HUES64 (cell line): ENCODE measurements around the gene TMTC2.

Source experiments
- H3K27ac ChIP-seq: 2 replicates; pipeline ENCODE4 v1.7.0; 2013; ENCODE audit warnings: low read depth, low read length, inconsistent platforms
- H3K27me3 ChIP-seq: 2 replicates; pipeline ENCODE4 v1.6.1; 2013; ENCODE audit warnings: mild to moderate bottlenecking, low read length; ENCODE audit not compliant: insufficient read depth
- H3K36me3 ChIP-seq: 2 replicates; pipeline ENCODE4 v1.6.1; 2013; ENCODE audit warnings: mild to moderate bottlenecking, low read length; ENCODE audit not compliant: insufficient read depth
- H3K4me1 ChIP-seq: 2 replicates; pipeline ENCODE4 v1.6.1; 2013; ENCODE audit warnings: mild to moderate bottlenecking, low read length, moderate library complexity; ENCODE audit not compliant: insufficient read depth
- H3K4me3 ChIP-seq: 2 replicates; pipeline ENCODE4 v1.5.1; 2013; ENCODE audit warnings: mild to moderate bottlenecking, low read length, moderate library complexity
- H3K9ac ChIP-seq: 2 replicates; pipeline ENCODE4 v1.6.1; 2013; ENCODE audit warnings: mild to moderate bottlenecking, low read depth, low read length
- H3K9me3 ChIP-seq: 2 replicates; pipeline ENCODE4 v1.6.1; 2013; ENCODE audit warnings: low read depth, low read length; ENCODE audit not compliant: insufficient read depth
- WGBS: fragments of 150-250, 120-280 bp; methylation state at CpG from one replicate; pipeline ENCODE4 v1.1.7; 2013; ENCODE audit warnings: missing lambda C conversion rate; 5-methylcytosine and 5-hydroxymethylcytosine counted together

The TMTC2 gene

DNA sequence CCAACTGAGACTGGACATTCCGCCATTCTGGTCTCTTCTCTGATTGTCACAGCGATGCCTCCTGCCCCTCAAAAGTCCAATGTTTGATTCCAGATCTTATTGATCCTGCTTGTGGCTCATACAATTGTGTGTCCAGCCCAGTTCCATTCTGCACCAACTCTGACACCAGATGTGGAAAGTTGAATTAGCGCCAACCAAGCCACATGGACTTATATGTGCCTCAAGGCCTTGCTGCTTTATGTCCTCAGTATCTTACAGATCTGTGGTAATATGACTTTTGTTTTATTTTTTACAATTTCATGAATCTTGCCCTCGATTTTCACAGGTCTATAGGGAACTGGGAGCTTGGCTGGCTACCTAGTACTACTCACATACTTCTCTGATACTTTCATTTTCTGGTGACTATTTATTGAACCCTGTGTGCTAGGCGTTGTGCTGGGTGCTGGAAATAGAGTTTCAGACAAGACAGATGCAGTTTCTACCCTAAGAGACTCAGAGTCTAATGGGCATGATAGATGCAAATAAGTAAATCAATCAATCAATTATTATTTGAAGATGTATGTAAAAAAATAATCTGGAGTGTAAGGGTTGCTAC, 472.0 kb downstream of the TMTC2 start:
- Histone ChIP-seq H3K27ac (no peak overlapping the region), H3K4me3 (no peak overlapping the region), H3K36me3 (no peaks in the 10 kb centered on the region), H3K4me1 (no peaks in the 10 kb centered on the region), H3K27me3 (no peaks in the 10 kb centered on the region), H3K9me3 (no peaks in the 10 kb centered on the region), H3K9ac (no peak overlapping the region)
- 94% methylated on average over 5 of the region's 5 CpGs for WGBS

DNA sequence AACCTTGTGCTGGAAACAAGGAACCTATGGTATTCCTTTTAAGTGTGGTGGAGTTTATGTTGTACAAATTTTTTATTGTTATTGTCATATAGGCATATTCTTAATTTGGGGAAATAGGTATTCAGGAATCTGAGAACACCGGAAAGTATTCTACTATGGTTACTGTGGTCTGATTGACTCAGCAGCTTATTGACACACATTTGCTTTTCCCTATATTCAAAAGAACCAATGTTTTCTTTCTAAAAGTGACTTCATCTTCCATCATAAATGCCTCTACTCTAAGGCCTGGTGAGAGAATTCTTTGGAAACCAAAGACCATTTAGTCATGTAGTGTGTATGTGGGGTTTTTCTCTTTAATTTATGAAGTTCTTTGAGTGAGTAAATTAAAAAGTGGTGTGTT, 474.8 kb downstream of the TMTC2 start:
- no peaks in the 10 kb centered on the region for H3K36me3 ChIP-seq
- H3K27me3 ChIP-seq, result no peaks in the 10 kb centered on the region
- 83% methylated on average over 1 of the region's 1 CpG for WGBS
- H3K9me3 ChIP-seq, result no peaks in the 10 kb centered on the region
- no peak overlapping the region for H3K27ac ChIP-seq
- no peaks in the 10 kb centered on the region for H3K4me1 ChIP-seq
- H3K9ac ChIP-seq, result no peak overlapping the region
- no peak overlapping the region for H3K4me3 ChIP-seq

DNA sequence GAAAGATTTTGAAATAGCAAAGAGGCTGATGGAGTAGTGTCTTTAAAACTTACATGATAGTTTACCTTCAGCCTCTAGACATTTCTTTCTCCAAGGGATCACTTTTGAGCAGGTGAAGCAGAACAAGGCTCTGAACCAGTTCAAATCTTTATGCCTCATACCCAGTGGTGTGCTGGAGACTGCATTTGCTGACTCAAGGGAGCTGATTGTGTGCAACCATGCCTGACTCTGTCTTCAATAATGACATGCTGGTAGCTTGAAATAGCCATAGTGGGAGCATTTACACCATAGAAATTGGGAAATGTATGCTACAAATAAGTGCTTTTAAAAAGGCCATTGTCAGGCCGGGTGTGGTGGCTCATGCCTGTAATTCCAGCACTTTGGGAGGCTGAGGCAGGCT, 482.0 kb downstream of the TMTC2 start:
- Histone ChIP-seq H3K4me1 (no peaks in the 10 kb centered on the region), H3K27me3 (no peaks in the 10 kb centered on the region), H3K4me3 (no peak overlapping the region), H3K36me3 (no peaks in the 10 kb centered on the region), H3K9ac (no peak overlapping the region), H3K27ac (no peak overlapping the region), H3K9me3 (no peaks in the 10 kb centered on the region)
- 91% methylated on average over 1 of the region's 1 CpG for WGBS

DNA sequence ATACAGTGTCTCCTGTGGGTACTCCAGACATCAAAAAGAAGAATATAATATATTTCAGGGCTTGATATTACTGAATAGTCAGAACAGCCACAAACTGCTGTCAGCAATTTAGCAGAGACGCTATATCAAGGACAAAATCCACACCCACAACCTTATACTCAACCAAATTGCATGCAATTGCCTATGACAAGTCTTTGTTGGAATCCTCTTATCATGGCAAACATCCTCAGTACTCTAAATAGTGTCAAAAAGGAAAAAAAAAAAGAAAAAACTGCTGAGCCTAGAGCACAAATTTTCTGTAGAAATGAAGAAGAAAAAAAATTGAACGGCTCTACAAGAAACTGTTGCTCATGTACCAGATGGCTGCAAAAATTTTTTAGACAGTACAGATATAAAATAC, 485.7 kb downstream of the TMTC2 start:
- H3K9ac ChIP-seq, result no peak overlapping the region
- no peak overlapping the region for H3K4me3 ChIP-seq
- 98% methylated on average over 2 of the region's 2 CpGs for WGBS
- H3K27me3 ChIP-seq, result no peaks in the 10 kb centered on the region
- H3K4me1 ChIP-seq, result no peaks in the 10 kb centered on the region
- H3K36me3 ChIP-seq, result no peaks in the 10 kb centered on the region
- no peak overlapping the region for H3K27ac ChIP-seq
- no peaks in the 10 kb centered on the region for H3K9me3 ChIP-seq

DNA sequence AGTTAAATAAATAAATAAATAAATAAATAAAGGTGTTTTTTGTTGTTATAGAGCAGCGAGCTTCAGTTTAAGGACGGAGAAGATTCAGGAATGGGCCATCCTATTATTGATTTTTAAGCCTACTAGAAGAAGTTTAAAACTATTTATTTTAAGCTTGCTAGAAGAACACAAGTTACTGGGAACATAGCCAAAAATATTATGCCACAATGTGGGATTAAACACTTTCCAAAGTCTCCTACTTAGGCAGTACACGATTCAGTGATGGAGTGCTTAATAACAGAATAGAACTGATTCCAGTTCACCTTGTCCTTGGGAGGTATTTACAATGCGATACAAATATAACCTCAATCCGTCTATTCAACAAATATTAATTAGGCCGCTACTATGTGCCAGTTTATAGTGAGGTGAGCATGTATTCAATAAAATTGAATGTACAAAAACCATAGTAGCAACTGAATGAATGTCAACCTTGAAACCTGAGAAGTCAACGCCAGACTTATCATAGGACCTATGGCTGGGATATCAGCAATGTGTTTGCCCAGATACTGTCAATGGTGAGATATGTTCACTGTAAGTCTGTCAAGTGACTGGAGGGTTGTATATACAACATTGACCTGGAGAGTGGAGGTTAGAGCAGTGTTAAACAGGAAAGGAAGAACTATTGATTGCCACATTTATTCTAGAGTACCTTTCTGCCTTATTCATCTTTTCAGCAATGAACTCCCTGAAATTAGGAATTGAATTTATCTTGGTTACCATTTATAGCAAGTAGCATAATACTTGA, 486.4 kb downstream of the TMTC2 start:
- H3K27ac ChIP-seq, result no peak overlapping the region
- H3K4me1 ChIP-seq, result no peaks in the 10 kb centered on the region
- H3K36me3 ChIP-seq, result no peaks in the 10 kb centered on the region
- no peak overlapping the region for H3K4me3 ChIP-seq
- no peaks in the 10 kb centered on the region for H3K9me3 ChIP-seq
- 96% methylated on average over 3 of the region's 7 CpGs for WGBS
- no peaks in the 10 kb centered on the region for H3K27me3 ChIP-seq
- no peak overlapping the region for H3K9ac ChIP-seq

DNA sequence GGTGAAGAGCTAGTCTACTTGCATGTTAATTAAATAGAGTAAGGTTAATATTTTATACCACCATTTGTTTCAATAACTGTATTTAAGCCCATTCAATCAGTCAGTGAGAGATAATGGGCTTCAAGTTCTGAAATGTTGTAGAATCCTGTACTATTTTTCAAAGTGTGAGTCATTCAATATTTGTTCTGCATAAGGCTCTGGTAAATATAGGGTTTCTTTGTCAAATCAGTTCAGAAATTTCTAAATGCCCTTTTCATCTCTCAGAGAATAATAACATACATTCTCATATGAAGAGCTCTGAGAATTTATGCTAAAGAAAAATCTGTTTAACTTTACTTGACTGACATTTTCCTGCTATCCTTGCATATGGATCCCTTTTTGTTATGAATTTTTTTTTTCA, 493.3 kb downstream of the TMTC2 start:
- H3K36me3 ChIP-seq, result no peaks in the 10 kb centered on the region
- no peak overlapping the region for H3K27ac ChIP-seq
- no peak overlapping the region for H3K9ac ChIP-seq
- H3K27me3 ChIP-seq, result no peaks in the 10 kb centered on the region
- no peaks in the 10 kb centered on the region for H3K9me3 ChIP-seq
- no peaks in the 10 kb centered on the region for H3K4me1 ChIP-seq
- H3K4me3 ChIP-seq, result no peak overlapping the region

DNA sequence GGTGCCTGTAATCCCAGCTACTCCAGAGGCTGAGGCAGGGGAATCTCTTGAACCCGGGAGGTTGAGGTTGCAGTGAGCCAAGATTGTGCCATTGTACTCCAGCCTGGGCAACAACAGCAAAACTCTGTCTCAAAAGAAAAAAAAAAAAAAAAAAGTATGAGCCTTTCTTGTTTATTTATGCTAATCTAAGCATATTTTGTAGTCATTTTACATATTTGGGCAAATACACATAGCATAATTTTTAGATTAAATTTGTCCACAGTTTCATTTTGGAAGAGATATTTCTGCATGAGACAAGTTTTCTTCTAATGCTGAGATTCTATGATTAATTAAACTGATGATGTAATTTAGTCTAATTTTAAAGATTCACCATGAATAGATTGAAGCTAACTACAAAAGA, 494.4 kb downstream of the TMTC2 start:
- 100% methylated on average over 1 of the region's 1 CpG for WGBS
- Histone ChIP-seq H3K36me3 (no peaks in the 10 kb centered on the region), H3K4me1 (no peaks in the 10 kb centered on the region; the same call in 1 of the 2 replicates), H3K9me3 (no peaks in the 10 kb centered on the region), H3K27me3 (no peaks in the 10 kb centered on the region), H3K27ac (no peak overlapping the region), H3K4me3 (no peak overlapping the region), H3K9ac (no peak overlapping the region)

DNA sequence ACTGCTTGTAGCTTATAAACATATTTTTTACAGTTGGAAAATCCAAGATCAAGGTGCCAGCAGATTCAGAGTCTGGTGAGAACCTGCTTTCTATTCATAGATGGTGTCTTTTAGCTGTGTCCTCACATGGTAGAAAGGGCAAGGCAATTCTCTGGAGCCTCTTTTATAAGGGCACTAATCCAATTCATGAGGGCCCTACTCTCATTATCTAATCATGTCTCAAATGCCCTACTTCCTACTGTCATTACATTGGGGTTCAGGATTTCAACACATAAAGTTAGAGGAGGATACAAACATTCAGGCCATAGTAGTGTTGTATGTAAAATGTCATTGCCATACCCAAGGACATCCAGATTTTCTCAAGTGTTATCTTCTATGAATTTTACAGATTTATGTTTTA, 496.4 kb downstream of the TMTC2 start:
- no peaks in the 10 kb centered on the region for H3K9me3 ChIP-seq
- no peak overlapping the region for H3K27ac ChIP-seq
- H3K9ac ChIP-seq, result no peak overlapping the region
- no peaks in the 10 kb centered on the region; the same call in 1 of the 2 replicates for H3K4me1 ChIP-seq
- no peaks in the 10 kb centered on the region for H3K36me3 ChIP-seq
- H3K27me3 ChIP-seq, result no peaks in the 10 kb centered on the region
- no peak overlapping the region for H3K4me3 ChIP-seq
